Left lung (tissue), 10 donors: Measurements from ENCODE around the gene PRKN. TPM values are rescaled to one million over a fixed set of nuclear protein-coding genes. Genes with fewer than 3 reads are reported as not detected.

ENCODE experiments used
- ATAC-seq: fragments of 200-7000 bp; cut with Tn5 transposase; one replicate; pipeline ENCODE4 v1.9.1; 2020; ENCODE audit warnings: moderate library complexity
- DNase-seq, 4 donors: peaks; one replicate each; pipeline ENCODE4 v3.0.0-alpha.2; 2013 to 2020
- H3K27ac ChIP-seq, 2 donors: fragments of 200-600 bp; sonication (generic) in 1 of 2; one replicate each; pipeline versions ENCODE4 v1.5.0 to v1.8.0; 2020 to 2021
- H3K27me3 ChIP-seq, 2 donors: fragments of 200-600 bp; sonication (generic) in 1 of 2; one replicate each; pipeline versions ENCODE4 v1.5.0 to v1.8.0; 2020 to 2021
- H3K36me3 ChIP-seq, 2 donors: fragments of 200-600 bp; sonication (generic) in 1 of 2; one replicate each; pipeline versions ENCODE4 v1.5.0 to v1.8.0; 2020 to 2021
- H3K4me1 ChIP-seq, 2 donors: fragments of 200-600 bp; one replicate each; pipeline ENCODE4 v1.8.0; 2021
- H3K4me3 ChIP-seq, 2 donors: fragments of 200-600 bp; sonication (generic) in 1 of 2; one replicate each; pipeline versions ENCODE4 v1.5.0 to v1.8.0; 2020 to 2021; ENCODE audit warnings: mild to moderate bottlenecking in 1 of 2
- H3K9me3 ChIP-seq, 2 donors: fragments of 200-600 bp; sonication (generic) in 1 of 2; one replicate each; pipeline versions ENCODE4 v1.5.0 to v1.8.0; 2020 to 2021
- intact Hi-C, 2 donors: fragments of 100-400 bp; cut with DNase I; formaldehyde crosslinking; loops; one replicate each; pipeline versions ENCODE4 v1.11.2 to v1.14.2; 2022
- polyA plus RNA-seq, 6 donors: library from polyadenylated mRNA; unstranded; fragments of 120-200 nt; gene quantifications; one replicate each; pipeline ENCODE4 v1.2.1, GENCODE V29; 2013; ENCODE audit not compliant: insufficient read length in 6 of 6
- total RNA-seq, 2 donors: library from RNA; stranded (reverse); fragmentation: NEBNext Ultra II Directional; extraction: Animal tissue kit (Norgen Biotek cat#: 25700); gene quantifications; one replicate each; pipeline ENCODE4 v1.2.1, GENCODE V29; 2021
- TF ChIP-seq, protein P1 (sequence below), 2 donors: fragments of 200-600 bp; sonication (generic) in 1 of 2; IDR thresholded peaks; one replicate each; pipeline versions ENCODE4 v1.5.0 to v1.8.0; 2021; ENCODE audit warnings: antibody characterized with exemption in 2 of 2
- donor health status: DM: no; HTN: yes; CAD: no.
- donor health status: DM: no; HTN: no; CAD: no.

PRKN gene
- total and polyA plus RNA-seq, 8 donors: 1.9 to 4.3 (median 2.5) TPM

GRCh38 chr6:161959072-161959471 is 768.5 kb downstream of the PRKN start:
- intact Hi-C loops: no loop called here
- H3K27me3 ChIP-seq: no peaks in the 10 kb centered on the region
- H3K36me3 ChIP-seq: no peaks in the 10 kb centered on the region
- no peaks in the 10 kb centered on the region for H3K4me1 ChIP-seq
- TF ChIP-seq, protein P1, sequence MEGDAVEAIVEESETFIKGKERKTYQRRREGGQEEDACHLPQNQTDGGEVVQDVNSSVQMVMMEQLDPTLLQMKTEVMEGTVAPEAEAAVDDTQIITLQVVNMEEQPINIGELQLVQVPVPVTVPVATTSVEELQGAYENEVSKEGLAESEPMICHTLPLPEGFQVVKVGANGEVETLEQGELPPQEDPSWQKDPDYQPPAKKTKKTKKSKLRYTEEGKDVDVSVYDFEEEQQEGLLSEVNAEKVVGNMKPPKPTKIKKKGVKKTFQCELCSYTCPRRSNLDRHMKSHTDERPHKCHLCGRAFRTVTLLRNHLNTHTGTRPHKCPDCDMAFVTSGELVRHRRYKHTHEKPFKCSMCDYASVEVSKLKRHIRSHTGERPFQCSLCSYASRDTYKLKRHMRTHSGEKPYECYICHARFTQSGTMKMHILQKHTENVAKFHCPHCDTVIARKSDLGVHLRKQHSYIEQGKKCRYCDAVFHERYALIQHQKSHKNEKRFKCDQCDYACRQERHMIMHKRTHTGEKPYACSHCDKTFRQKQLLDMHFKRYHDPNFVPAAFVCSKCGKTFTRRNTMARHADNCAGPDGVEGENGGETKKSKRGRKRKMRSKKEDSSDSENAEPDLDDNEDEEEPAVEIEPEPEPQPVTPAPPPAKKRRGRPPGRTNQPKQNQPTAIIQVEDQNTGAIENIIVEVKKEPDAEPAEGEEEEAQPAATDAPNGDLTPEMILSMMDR (IDR thresholded peaks at IDR 0.05): no peak
- H3K27ac ChIP-seq: no peak overlapping the region
- ATAC-seq: no peak
- H3K4me3 ChIP-seq: no peak overlapping the region
- H3K9me3 ChIP-seq: no peaks in the 10 kb centered on the region
- no peak for DNase-seq

DNA sequence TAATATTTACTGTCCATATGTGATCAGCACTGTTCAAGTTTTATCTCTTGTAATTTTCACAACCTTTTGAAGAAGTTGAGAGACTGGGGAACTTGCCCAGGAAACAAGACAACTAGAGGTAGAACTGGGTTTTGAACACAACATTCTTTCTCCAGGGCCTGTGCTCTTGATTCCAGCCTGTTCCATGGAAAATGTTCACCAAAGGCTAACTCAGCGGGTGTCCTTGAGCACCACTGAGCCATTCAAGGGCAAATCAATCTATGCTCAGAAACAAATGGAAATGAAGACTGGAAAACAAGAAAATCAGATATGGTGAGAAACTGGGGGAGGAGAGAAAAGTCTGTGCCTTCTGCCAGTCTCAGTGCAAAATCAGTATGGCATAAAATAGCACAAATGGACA is 771.5 kb downstream of the PRKN start:
- DNase-seq (no peak), ATAC-seq (no peak)
- intact Hi-C loops: no loop called here
- Histone ChIP-seq H3K4me1 (no peaks in the 10 kb centered on the region), H3K4me3 (no peak overlapping the region), H3K9me3 (peaks cover 0 to 2% of the 10 kb centered on the region in 2 donors), H3K27me3 (no peaks in the 10 kb centered on the region), H3K36me3 (no peaks in the 10 kb centered on the region), H3K27ac (no peak overlapping the region)
- TF ChIP-seq, protein P1 (IDR thresholded peaks at IDR 0.05): no peak

- Histone ChIP-seq H3K9me3 (peaks cover 0 to 2% of the 10 kb centered on the region in 2 donors), H3K4me1 (no peaks in the 10 kb centered on the region), H3K36me3 (no peaks in the 10 kb centered on the region), H3K27me3 (no peaks in the 10 kb centered on the region), H3K4me3 (no peak overlapping the region), H3K27ac (no peak overlapping the region)
- intact Hi-C loops: no loop called here
- TF ChIP-seq, protein P1 (IDR thresholded peaks at IDR 0.05): no peak
- DNase-seq (no peak), ATAC-seq (no peak)
These were observed 772.8 kb downstream of the PRKN start for GRCh38 chr6:161954699-161955276.

DNA sequence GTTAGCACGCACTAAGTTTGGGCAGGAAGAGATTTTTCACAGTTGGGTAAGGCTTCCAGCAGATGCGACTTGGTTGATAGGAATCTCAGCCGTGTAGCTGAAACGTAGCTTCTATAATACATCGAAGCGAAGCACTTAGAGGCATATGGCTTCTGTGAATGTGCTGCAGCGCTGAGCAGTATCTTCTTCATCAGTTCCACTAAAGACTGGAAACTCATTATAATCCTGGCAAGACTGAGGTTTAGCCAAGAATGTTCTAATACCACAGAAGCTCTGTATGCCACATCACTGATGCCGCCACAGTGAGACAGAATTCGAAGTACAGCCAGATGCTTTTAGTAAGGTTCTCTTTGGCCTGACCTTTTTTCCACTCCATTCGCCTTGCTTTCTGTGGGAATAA is 773.5 kb downstream of the PRKN start:
- Histone ChIP-seq H3K4me3 (no peak overlapping the region), H3K36me3 (no peaks in the 10 kb centered on the region), H3K27me3 (no peaks in the 10 kb centered on the region), H3K9me3 (peaks cover 0 to 2% of the 10 kb centered on the region in 2 donors), H3K27ac (no peak overlapping the region), H3K4me1 (no peaks in the 10 kb centered on the region)
- DNase-seq: no peak
- no peak for ATAC-seq
- TF ChIP-seq, protein P1 (IDR thresholded peaks at IDR 0.05): no peak
- intact Hi-C loops: no loop called here

DNA sequence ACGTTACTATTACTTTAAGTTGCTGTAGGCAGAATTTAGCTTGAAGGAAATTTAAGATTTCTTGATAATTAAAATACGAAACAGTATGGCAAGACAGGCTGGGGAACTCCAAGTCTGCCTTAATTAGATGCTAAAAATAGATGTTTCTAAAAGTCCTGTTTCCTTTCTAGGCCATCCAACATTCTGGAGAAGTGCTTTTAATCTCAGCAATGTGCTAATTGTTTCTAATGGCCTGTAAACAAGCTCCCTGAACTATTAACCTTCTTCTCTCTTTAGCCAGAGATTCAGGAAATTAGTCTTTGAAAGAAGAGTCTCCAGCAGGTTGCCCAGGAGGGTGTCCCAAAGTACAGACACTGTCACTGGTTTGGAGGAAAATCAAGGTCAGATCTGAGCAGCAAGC is 776.4 kb downstream of the PRKN start:
- DNase-seq (no peak), ATAC-seq (no peak)
- no peaks in the 10 kb centered on the region for H3K27me3 ChIP-seq
- TF ChIP-seq, protein P1 (IDR thresholded peaks at IDR 0.05): no peak
- peaks cover 0 to 2% of the 10 kb centered on the region in 2 donors for H3K9me3 ChIP-seq
- intact Hi-C loops: no loop called here
- H3K4me1 ChIP-seq: no peaks in the 10 kb centered on the region
- H3K27ac ChIP-seq: no peak overlapping the region
- H3K36me3 ChIP-seq: no peaks in the 10 kb centered on the region
- H3K4me3 ChIP-seq: no peak overlapping the region
